Measurements from ENCODE around the gene LIN9. TPM values are rescaled to one million over a fixed set of nuclear protein-coding genes. Genes with fewer than 3 reads are reported as not detected.
"Not testable (repeated sequence)": the region's sequence is repeated elsewhere in the genome, so short reads cannot be mapped to it uniquely, and the experiment has no call there.

LIN9 gene
- total RNA-seq, 3 donors from 2014 or later = 1.9 to 5.6 (median 2.6) TPM

- TF ChIP-seq, protein P1, sequence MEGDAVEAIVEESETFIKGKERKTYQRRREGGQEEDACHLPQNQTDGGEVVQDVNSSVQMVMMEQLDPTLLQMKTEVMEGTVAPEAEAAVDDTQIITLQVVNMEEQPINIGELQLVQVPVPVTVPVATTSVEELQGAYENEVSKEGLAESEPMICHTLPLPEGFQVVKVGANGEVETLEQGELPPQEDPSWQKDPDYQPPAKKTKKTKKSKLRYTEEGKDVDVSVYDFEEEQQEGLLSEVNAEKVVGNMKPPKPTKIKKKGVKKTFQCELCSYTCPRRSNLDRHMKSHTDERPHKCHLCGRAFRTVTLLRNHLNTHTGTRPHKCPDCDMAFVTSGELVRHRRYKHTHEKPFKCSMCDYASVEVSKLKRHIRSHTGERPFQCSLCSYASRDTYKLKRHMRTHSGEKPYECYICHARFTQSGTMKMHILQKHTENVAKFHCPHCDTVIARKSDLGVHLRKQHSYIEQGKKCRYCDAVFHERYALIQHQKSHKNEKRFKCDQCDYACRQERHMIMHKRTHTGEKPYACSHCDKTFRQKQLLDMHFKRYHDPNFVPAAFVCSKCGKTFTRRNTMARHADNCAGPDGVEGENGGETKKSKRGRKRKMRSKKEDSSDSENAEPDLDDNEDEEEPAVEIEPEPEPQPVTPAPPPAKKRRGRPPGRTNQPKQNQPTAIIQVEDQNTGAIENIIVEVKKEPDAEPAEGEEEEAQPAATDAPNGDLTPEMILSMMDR (IDR thresholded peaks at IDR 0.05) = no peak
- TF ChIP-seq POLR2AphosphoS5 (IDR thresholded peaks at IDR 0.05) (no peak), POLR2A (IDR thresholded peaks at IDR 0.05) (no peak)
- Histone ChIP-seq H3K27ac (no peak overlapping the region), H3K4me1 (no peaks in the 10 kb centered on the region), H3K36me3 (no peaks in the 10 kb centered on the region), H3K4me3 (no peak overlapping the region), H3K9me3 (no peaks in the 10 kb centered on the region), H3K27me3 (no peaks in the 10 kb centered on the region)
- intact Hi-C loops (cut with DNase I; ENCODE audit: low total_unique reads) = no loop called here
- no peak for DNase-seq (ENCODE audit: low spot score in 2 of 2)
Observed at GRCh38 chr1:226344441-226345259, 35.7 kb upstream of the LIN9 start.

- intact Hi-C loops (cut with DNase I; ENCODE audit: low total_unique reads) = no loop called here
- no peaks in the 10 kb centered on the region for H3K9me3 ChIP-seq
- no peak overlapping the region for H3K4me3 ChIP-seq
- no peaks in the 10 kb centered on the region for H3K27me3 ChIP-seq
- H3K4me1 ChIP-seq = no peaks in the 10 kb centered on the region
- no peak overlapping the region for H3K27ac ChIP-seq
- TF ChIP-seq POLR2A (IDR thresholded peaks at IDR 0.05) = no peak
- no peak for DNase-seq (ENCODE audit: low spot score in 2 of 2)
- no peaks in the 10 kb centered on the region for H3K36me3 ChIP-seq
Observed at GRCh38 chr1:226342656-226343055, 33.7 kb upstream of the LIN9 start.

GRCh38 chr1:226340111-226340510 is 31.1 kb upstream of the LIN9 start:
- DNase-seq (ENCODE audit: low spot score in 2 of 2); H3K4me1 ChIP-seq; H3K36me3 ChIP-seq; intact Hi-C loops (cut with DNase I; ENCODE audit: low total_unique reads); H3K9me3 ChIP-seq; H3K27me3 ChIP-seq; H3K4me3 ChIP-seq; H3K27ac ChIP-seq: not testable (repeated sequence)

GRCh38 chr1:226337276-226337875 is 28.4 kb upstream of the LIN9 start:
- H3K36me3 ChIP-seq = no peaks in the 10 kb centered on the region
- intact Hi-C loops (cut with DNase I; ENCODE audit: low total_unique reads) = no loop called here
- TF ChIP-seq POLR2AphosphoS5 (IDR thresholded peaks at IDR 0.05) (no peak), POLR2A (IDR thresholded peaks at IDR 0.05) (no peak)
- TF ChIP-seq, protein P1 (IDR thresholded peaks at IDR 0.05) = no peak
- DNase-seq (ENCODE audit: low spot score in 2 of 2) = no peak
- H3K27ac ChIP-seq = no peak overlapping the region
- H3K9me3 ChIP-seq = no peaks in the 10 kb centered on the region
- H3K27me3 ChIP-seq = no peaks in the 10 kb centered on the region
- H3K4me3 ChIP-seq = no peak overlapping the region
- H3K4me1 ChIP-seq = no peaks in the 10 kb centered on the region

GRCh38 chr1:226335661-226336060 is 26.7 kb upstream of the LIN9 start:
- Histone ChIP-seq H3K4me3 (no peak overlapping the region), H3K4me1 (no peaks in the 10 kb centered on the region), H3K27ac (no peak overlapping the region), H3K9me3 (no peaks in the 10 kb centered on the region), H3K27me3 (no peaks in the 10 kb centered on the region), H3K36me3 (no peaks in the 10 kb centered on the region)
- intact Hi-C loops (cut with DNase I; ENCODE audit: low total_unique reads) = no loop called here
- DNase-seq (ENCODE audit: low spot score in 2 of 2) = no peak
- TF ChIP-seq POLR2AphosphoS5 (IDR thresholded peaks at IDR 0.05) (no peak), POLR2A (IDR thresholded peaks at IDR 0.05) (no peak)
- TF ChIP-seq, protein P1 (IDR thresholded peaks at IDR 0.05) = no peak

GRCh38 chr1:226332947-226333346 is 24.0 kb upstream of the LIN9 start:
- H3K36me3 ChIP-seq = no peaks in the 10 kb centered on the region
- no peak for TF ChIP-seq POLR2AphosphoS5 (IDR thresholded peaks at IDR 0.05)
- TF ChIP-seq POLR2A (IDR thresholded peaks at IDR 0.05) = no peak
- TF ChIP-seq, protein P1 (IDR thresholded peaks at IDR 0.05) = no peak
- no peak for DNase-seq (ENCODE audit: low spot score in 2 of 2)
- intact Hi-C loops (cut with DNase I; ENCODE audit: low total_unique reads) = no loop called here
- no peak overlapping the region for H3K27ac ChIP-seq
- no peaks in the 10 kb centered on the region for H3K27me3 ChIP-seq
- no peak overlapping the region for H3K4me3 ChIP-seq
- H3K4me1 ChIP-seq = no peaks in the 10 kb centered on the region
- H3K9me3 ChIP-seq = no peaks in the 10 kb centered on the region
